Myocyte (in vitro differentiated cells): ENCODE data around the gene MTG1. TPM values are rescaled to one million over a fixed set of nuclear protein-coding genes. Genes with fewer than 3 reads are reported as not detected.
"Not testable (repeated sequence)": the region's sequence is repeated elsewhere in the genome, so short reads cannot be mapped to it uniquely, and the experiment has no call there.

Experiments used
- DNase-seq: peaks from one replicate; pipeline ENCODE4 v3.0.0-alpha.2; 2012; ENCODE audit warnings: low read depth
- total RNA-seq: library from RNA; depleted of rRNA; stranded (reverse); fragments of >200 nt; gene quantifications from 2 replicates; pipeline ENCODE4 v1.2.3, GENCODE V29; 2014

Gene MTG1
- total RNA-seq, 1 donor from 2014 or later, result 24.8 TPM

DNA sequence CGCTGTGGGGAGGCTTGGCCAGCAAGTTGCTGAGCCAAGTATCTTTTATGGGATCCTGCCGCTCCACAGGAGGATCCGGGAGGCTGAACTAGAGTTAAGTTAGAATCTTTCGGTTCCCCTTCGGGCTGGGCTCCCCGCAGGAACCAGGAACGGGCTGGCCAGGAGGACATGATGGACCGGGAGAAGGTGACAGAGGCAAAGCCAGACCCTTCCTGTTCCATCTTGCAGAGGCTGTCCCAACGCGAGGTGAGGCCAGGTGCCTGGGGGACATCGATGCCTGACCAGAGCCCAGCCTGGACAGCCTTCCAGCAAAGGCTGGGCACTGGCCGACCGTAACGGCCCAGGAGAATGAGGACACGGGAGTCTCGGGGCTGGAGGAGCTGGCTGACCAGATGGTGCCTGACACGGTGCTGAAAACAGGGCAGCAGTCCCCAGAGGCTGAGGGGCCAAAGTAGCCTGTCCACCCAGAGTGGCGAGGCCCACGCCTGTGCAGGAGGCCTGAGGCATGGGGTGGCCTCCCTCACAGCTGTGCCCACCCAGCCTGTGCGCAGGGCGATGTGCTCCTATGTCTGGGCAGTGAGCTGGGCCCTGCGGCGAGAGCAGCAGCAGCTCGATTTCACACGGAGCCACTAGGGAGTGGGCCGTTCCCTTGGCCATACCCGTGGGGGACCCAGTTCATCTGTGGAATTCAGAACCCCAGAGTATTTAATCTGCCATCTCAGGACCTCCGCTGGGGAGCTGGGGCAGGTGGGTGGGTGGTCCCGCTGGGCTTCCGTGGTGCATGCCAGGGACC, 16.7 kb upstream of the MTG1 start:
- DNase-seq, result no peak

- DNase-seq, result peak; percentile 72
Observed at GRCh38 chr10:133377818-133378250, 16.1 kb upstream of the MTG1 start.

- DNase-seq, result peak; percentile 63
Observed at GRCh38 chr10:133378251-133379096, 15.5 kb upstream of the MTG1 start.

- DNase-seq, result peak; percentile 65
Observed at GRCh38 chr10:133379152-133379800, 14.7 kb upstream of the MTG1 start, which contains the start of gene PAOX. PAOX (plus strand) TSS chr10:133379262; CDS start chr10:133379317, 55 bp downstream.

GRCh38 chr10:133379801-133380666, 13.9 kb upstream of the MTG1 start:
- DNase-seq, result no peak

DNA sequence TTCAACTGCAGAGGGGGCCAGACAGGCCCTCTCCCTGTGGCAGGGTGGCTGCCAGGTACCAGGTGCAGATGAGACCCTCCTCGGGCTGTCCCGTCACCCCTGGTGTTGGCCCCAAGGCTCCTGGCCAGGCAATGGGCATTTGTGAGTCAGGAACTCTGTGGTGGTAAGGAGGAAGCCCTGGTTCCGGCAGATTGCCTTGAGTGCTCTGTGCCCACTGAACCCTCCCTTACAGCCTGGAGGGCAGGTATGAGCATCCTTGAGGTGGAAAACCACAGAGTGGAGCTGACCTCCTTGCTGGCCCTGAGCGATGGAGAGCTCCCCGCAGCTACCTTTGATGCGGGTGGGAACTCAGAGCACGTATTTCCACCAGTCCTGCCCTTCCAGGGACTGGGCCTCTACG, 12.9 kb upstream of the MTG1 start:
- no peak for DNase-seq

DNA sequence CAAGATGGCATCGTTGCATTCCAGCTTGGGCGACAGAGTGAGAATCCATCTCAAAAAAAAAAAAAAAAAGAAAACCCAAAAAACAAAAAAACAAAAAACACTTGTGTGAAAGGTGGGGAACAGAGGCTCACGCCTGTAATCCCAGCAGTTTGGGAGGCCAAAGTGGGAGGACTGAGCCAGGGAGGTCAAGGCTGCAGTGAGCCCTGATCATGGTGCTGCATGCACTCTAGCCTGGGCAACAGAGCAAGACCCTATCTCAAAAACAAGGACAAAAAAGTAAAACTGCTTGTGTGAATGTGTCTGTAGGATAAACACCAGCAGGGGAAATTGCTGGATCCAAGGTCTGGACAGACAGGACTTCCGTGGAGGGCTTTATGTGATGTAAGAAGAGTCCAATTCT, 10.4 kb upstream of the MTG1 start:
- DNase-seq, result no peak

DNA sequence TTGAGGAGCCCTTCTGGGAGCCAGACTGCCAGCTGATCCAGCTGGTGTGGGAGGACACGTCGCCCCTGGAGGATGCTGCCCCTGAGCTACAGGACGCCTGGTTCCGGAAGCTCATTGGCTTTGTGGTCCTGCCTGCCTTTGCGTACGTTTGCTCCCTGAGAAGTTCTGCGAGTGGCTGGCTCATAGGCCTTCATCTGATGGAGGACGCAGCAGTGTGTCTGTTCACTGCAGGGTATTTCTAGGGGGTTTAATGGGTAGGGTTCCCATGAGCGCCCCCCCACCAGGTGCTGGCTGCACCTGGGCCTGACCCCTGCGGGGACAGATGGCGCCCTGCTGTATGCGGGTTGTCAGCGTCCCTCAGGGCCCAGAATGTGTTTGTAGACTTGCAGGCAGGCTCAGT, 9.9 kb upstream of the MTG1 start:
- no peak for DNase-seq

DNA sequence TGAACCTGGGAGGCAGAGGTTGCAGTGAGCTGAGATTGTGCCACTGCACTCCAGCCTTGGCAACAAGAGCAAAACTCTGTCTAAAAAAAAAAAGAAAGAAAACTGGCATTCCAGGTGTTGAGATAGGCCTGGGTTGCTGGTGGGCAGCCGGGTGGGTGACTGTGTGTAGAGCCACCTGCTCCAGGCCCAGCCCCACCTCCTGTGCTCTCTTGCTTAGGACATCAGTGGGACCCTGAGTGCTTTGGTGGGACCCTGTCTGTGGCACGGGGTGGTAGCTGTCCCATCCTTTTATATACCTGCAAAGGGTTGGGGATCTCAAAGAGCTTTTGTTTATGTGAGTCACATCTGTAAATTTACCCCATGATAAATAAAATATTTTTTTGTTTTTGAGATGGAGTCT, 8.7 kb upstream of the MTG1 start:
- DNase-seq, result no peak

DNA sequence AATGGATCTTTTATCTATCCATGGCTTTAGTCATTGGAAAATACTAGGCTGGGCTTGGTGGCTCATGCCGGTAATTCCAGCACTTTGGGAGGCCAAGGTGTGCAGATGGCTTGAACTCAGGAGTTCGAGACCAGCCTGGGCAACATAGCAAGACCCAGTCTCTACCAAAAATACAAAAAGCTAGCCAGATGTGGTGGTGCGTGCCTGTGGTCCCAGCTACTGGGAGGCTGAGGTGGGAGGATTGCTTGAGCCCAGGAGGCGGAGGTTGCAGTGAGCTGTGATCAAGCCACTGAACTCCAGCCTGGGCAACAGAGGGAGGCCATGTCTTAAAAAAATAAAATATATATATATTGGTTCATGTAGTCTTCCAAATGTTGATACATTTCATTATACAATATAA, 7.0 kb upstream of the MTG1 start:
- not testable (repeated sequence) for DNase-seq

DNA sequence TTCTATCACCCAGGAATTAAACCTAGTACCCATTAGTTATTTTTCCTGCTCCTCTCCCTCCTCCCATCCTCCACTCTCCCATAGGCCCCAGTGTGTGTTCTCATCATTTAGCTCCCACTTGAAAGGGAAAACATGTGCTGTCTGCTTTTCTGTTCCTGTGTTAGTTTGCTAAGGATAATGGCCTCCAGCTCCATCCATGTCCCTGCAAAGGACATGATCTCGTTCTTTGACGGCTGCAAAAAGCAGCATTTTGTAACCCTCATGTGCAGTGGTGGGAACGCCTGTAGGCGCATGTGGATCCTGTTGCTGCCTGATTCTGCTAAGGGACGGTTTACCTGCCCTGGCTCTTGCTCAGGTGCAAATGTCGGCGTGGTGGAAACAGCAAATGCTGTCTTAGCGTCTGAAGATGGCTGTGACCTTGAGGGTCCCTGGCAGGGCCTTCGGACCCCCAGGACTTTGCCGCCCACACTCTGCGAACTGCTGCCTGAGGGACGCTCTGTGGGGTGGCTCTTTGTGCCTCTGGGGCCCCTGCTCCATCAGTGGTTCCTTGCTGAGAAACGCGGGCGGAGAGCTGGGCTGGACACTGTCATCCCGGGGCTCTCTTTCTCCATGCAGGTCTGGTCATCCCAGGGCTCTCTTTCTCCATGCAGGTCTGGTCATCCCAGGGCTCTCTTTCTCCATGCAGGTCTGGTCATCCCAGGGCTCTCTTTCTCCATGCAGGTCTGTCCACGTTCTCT, 5.6 kb upstream of the MTG1 start:
- no peak for DNase-seq

GRCh38 chr10:133388973-133389818, 4.8 kb upstream of the MTG1 start:
- no peak for DNase-seq

DNA sequence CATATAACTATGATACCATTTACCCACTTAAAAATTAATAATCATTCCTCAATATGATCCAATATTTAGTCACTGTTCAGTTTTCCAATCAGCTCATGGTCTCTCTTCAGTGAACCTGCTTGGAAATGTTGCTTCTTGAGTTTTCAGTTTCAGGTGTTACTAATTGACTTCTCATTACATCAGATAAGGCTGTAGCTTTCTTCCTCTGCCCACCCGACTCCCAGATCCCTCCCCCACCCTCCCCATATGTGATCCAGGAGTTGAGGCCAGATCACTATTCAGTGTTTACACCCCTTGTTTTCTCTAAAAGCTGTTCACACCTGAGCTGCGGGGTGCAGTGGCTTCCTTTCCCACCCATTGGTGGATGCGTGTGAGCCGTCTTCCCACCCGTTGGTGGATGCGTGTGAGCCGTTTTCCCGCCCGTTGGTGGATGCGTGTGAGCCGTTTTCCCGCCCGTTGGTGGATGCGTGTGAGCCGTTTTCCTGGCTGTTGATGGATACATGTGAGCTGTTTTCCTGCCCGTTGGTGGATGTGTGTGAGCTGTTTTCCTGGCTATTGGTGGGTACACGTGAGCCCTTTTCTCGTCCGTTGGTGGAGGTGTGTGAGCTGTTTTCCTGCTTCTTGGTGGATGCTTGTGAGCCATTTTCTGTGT, 3.2 kb upstream of the MTG1 start:
- DNase-seq, result no peak

DNA sequence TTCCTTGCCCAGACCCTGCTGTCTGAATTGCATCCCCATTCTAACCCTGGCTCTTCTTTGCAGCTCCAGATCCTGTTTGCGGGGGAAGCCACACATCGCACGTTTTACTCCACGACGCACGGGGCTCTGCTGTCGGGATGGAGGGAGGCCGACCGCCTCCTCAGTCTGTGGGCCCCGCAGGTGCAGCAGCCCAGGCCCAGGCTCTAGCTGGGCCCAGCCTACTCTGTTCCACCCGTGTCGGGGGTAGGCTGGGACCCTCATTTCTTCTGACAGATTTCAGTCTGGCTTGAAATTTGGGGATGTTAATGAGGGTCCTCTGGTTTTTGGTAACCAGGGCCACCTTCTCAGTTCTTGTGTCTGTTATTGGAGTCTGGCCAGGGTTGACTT, 2.7 kb upstream of the MTG1 start:
- DNase-seq, result no peak

- no peak for DNase-seq
Observed at GRCh38 chr10:133391761-133392518, 2.0 kb upstream of the MTG1 start.

GRCh38 chr10:133393401-133394063, 425 bp upstream of the MTG1 start:
- DNase-seq, result no peak

- DNase-seq, result no peak
Observed at GRCh38 chr10:133394801-133395221, 854 bp downstream of the MTG1 start.
